ENCODE results near the gene UPP2.

DNA sequence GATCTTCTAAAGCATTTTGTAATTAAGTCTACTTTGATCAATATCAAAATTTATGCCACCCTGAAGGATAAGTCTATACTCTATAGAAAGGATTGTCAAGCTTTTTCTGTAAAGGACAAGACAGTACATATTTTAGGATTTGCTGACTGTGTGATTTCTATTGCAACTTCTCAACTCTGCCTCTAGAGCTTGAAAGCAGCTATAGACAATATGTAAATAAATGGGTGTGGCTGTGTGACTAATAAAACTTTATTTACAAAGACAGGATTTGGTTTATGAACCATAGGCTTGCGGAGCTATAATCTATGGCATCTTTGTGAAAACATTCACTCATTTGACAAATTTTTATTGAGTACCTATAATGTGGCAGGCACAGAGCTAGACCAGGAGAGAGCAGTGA, 18.4 kb downstream of the UPP2 start:
- TF ChIP-seq CTCF (IDR thresholded peaks at IDR 0.05) (no peak), POLR2A (IDR thresholded peaks at IDR 0.05) (no peak), EP300 (IDR thresholded peaks at IDR 0.05) (no peak)
